Mammary epithelial cell (primary cell): Measurements from ENCODE around the gene CABYR.

ENCODE experiments used
- EZH2 ChIP-seq: IDR thresholded peaks from 2 replicates; pipeline ENCODE4 v1.6.1; 2012; ENCODE audit warnings: low read length, inconsistent platforms, borderline replicate concordance
- TF ChIP-seq, protein P1 (sequence below), 2 donors: IDR thresholded peaks in 1 of 2; conservative IDR thresholded peaks in 1 of 2; 2 replicates each; pipeline ENCODE4 v1.5.1; 2011 to 2012; ENCODE audit warnings: inconsistent platforms in 2 of 2, low read length in 2 of 2, mild to moderate bottlenecking in 2 of 2, control low read depth in 1 of 2, low read depth in 1 of 2; ENCODE audit not compliant: insufficient read depth in 1 of 2; ENCODE audit errors: extremely low read depth in 1 of 2

DNA sequence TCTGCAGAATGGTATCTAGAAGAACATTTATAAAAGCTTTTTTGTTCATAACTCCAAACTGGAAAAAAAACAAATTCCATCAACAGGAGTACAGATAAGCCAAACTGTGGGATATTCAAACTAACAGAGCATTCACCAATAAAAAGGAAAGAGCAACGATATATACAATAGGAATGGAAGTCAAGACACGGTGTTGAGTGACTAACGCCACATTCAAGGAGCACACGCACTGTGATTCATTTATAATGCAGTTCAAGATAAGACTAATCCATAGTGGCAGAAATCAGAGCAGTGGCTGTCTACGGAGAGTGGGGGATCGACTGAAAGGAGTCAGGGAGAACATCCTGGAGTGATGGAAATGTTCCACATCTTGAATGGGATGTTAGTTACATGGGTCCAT is 70.7 kb downstream of the CABYR start:
- TF ChIP-seq, protein P1, sequence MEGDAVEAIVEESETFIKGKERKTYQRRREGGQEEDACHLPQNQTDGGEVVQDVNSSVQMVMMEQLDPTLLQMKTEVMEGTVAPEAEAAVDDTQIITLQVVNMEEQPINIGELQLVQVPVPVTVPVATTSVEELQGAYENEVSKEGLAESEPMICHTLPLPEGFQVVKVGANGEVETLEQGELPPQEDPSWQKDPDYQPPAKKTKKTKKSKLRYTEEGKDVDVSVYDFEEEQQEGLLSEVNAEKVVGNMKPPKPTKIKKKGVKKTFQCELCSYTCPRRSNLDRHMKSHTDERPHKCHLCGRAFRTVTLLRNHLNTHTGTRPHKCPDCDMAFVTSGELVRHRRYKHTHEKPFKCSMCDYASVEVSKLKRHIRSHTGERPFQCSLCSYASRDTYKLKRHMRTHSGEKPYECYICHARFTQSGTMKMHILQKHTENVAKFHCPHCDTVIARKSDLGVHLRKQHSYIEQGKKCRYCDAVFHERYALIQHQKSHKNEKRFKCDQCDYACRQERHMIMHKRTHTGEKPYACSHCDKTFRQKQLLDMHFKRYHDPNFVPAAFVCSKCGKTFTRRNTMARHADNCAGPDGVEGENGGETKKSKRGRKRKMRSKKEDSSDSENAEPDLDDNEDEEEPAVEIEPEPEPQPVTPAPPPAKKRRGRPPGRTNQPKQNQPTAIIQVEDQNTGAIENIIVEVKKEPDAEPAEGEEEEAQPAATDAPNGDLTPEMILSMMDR (conservative IDR thresholded peaks at IDR 0.05 in 1 of 2, IDR thresholded peaks at IDR 0.05 in 1 of 2; ENCODE audit: extremely low read depth in 1 of 2, insufficient read depth in 1 of 2, low read depth in 1 of 2, low read length in 2 of 2): no peak
- TF ChIP-seq EZH2: no peak
